Fibroblast of the aortic adventitia (primary cell): ENCODE data around the gene HEATR1. TPM values are rescaled to one million over a fixed set of nuclear protein-coding genes. Genes with fewer than 3 reads are reported as not detected.

ENCODE experiments used
- DNase-seq: peaks from one replicate; pipeline ENCODE4 v3.0.0-alpha.2; 2010; ENCODE audit warnings: low read depth
- H3K4me3 ChIP-seq: 2 replicates; pipeline ENCODE4 v1.5.1; 2011; ENCODE audit warnings: low read depth, mild to moderate bottlenecking, control low read depth, low read length, moderate library complexity
- CTCF ChIP-seq: IDR thresholded peaks from 2 replicates; pipeline ENCODE4 v1.5.1; 2011; ENCODE audit warnings: mild to moderate bottlenecking, low read length, control low read depth, inconsistent platforms; ENCODE audit not compliant: insufficient read depth
- total RNA-seq: library from RNA; depleted of rRNA; stranded (reverse); fragments of >200 nt; gene quantifications from 2 replicates; pipeline ENCODE4 v1.2.3, GENCODE V29; 2012; ENCODE audit warnings: low replicate concordance

Gene HEATR1
- total RNA-seq, 1 donor, result 62.5 TPM

- DNase-seq, result no peak
- no peak overlapping the region for H3K4me3 ChIP-seq
- no peak for TF ChIP-seq CTCF
Measured at GRCh38 chr1:236553370-236553769, 50.9 kb downstream of the HEATR1 start.

GRCh38 chr1:236552901-236553300, 51.4 kb downstream of the HEATR1 start:
- H3K4me3 ChIP-seq, result no peak overlapping the region
- DNase-seq, result no peak
- no peak for TF ChIP-seq CTCF

GRCh38 chr1:236552096-236552495, 52.2 kb downstream of the HEATR1 start:
- no peak overlapping the region for H3K4me3 ChIP-seq
- DNase-seq, result no peak
- TF ChIP-seq CTCF, result no peak

- TF ChIP-seq CTCF, result no peak
- no peak for DNase-seq
- H3K4me3 ChIP-seq, result no peak overlapping the region
Measured at GRCh38 chr1:236550961-236551851, 53.1 kb downstream of the HEATR1 start.

GRCh38 chr1:236548452-236548851, 55.9 kb downstream of the HEATR1 start:
- TF ChIP-seq CTCF, result no peak
- no peak for DNase-seq
- no peak overlapping the region for H3K4me3 ChIP-seq

GRCh38 chr1:236545621-236546169, 58.6 kb downstream of the HEATR1 start:
- no peak for TF ChIP-seq CTCF
- DNase-seq, result no peak
- H3K4me3 ChIP-seq, result no peak overlapping the region
